GM12878 (cell line): Measurements from ENCODE around the gene TFF1. TPM values are rescaled to one million over a fixed set of nuclear protein-coding genes. Genes with fewer than 3 reads are reported as not detected.

Experiments used
- BCLAF1 ChIP-seq: fragments of 450-650 bp; IDR thresholded peaks from 2 replicates; pipeline ENCODE4 v1.6.1; 2017; ENCODE audit warnings: antibody characterized with exemption, mild to moderate bottlenecking, moderate library complexity
- CBX3 ChIP-seq: fragments of 200-600 bp; sonication (generic); IDR thresholded peaks from 2 replicates; pipeline ENCODE4 v1.6.1; 2016; ENCODE audit warnings: low read depth, borderline replicate concordance
- CHD4 ChIP-seq: fragments of 200-600 bp; sonication (generic); IDR thresholded peaks from 2 replicates; pipeline ENCODE4 v1.6.1; 2016; ENCODE audit warnings: mild to moderate bottlenecking
- FOS ChIP-seq: IDR thresholded peaks from 3 replicates; pipeline ENCODE4 v1.6.1; 2011; ENCODE audit warnings: borderline replicate concordance; ENCODE audit not compliant: insufficient read length; ENCODE audit errors: extremely low read depth
- FOXM1 ChIP-seq: IDR thresholded peaks from 2 replicates; pipeline ENCODE4 v1.6.1; 2012; ENCODE audit warnings: low read depth, mild to moderate bottlenecking, inconsistent platforms, low read length, moderate library complexity
- IKZF1 ChIP-seq: fragments of 450-650 bp; conservative IDR thresholded peaks from 2 replicates; pipeline ENCODE4 v1.6.1; 2017; ENCODE audit warnings: antibody characterized with exemption, mild to moderate bottlenecking
- JUNB ChIP-seq: IDR thresholded peaks from 2 replicates; pipeline ENCODE4 v1.6.1; 2016; ENCODE audit warnings: antibody characterized with exemption, mild to moderate bottlenecking
- KDM1A ChIP-seq: fragments of 200-600 bp; sonication (generic); IDR thresholded peaks from 2 replicates; pipeline ENCODE4 v1.6.1; 2016; ENCODE audit warnings: borderline replicate concordance
- MTA2 ChIP-seq: fragments of 450-650 bp; IDR thresholded peaks from 2 replicates; pipeline ENCODE4 v1.6.1; 2016; ENCODE audit warnings: low read depth, mild to moderate bottlenecking, moderate library complexity
- NR2C1 ChIP-seq: fragments of 450-650 bp; IDR thresholded peaks from 2 replicates; pipeline ENCODE4 v1.6.1; 2017; ENCODE audit warnings: antibody characterized with exemption, mild to moderate bottlenecking, moderate library complexity
- PRDM15 ChIP-seq: fragments of 450-650 bp; formaldehyde crosslinking; IDR thresholded peaks from 2 replicates; pipeline ENCODE4 v1.4.0; 2020; ENCODE audit warnings: mild to moderate bottlenecking, moderate library complexity
- RELB ChIP-seq: fragments of 450-650 bp; IDR thresholded peaks from 2 replicates; pipeline ENCODE4 v1.6.1; 2017; ENCODE audit warnings: low read depth, mild to moderate bottlenecking, moderate library complexity
- RFX5 ChIP-seq: IDR thresholded peaks from 2 replicates; pipeline ENCODE4 v1.6.1; 2011; ENCODE audit warnings: low read depth, low read length, improper control_type of control experiment
- SP1 ChIP-seq: IDR thresholded peaks from one replicate; pipeline ENCODE4 v1.6.1; 2011; ENCODE audit warnings: low read depth, low read length
- SREBF1 ChIP-seq: IDR thresholded peaks from 2 replicates; pipeline ENCODE4 v1.6.1; 2012; ENCODE audit warnings: mild to moderate bottlenecking, low read length
- TCF3 ChIP-seq: IDR thresholded peaks from 2 replicates; pipeline ENCODE4 v1.6.1; 2012; ENCODE audit warnings: low read depth, mild to moderate bottlenecking, low read length, borderline replicate concordance; ENCODE audit not compliant: insufficient read depth
- YY1 ChIP-seq: IDR thresholded peaks from 2 replicates; pipeline ENCODE4 v1.6.1; 2011; ENCODE audit warnings: low read depth, mild to moderate bottlenecking, low read length
- ZNF592 ChIP-seq: fragments of 450-650 bp; IDR thresholded peaks from 2 replicates; pipeline ENCODE4 v1.6.1; 2017; ENCODE audit warnings: mild to moderate bottlenecking, moderate library complexity
- polyA plus RNA-seq, 11 experiments: library from polyadenylated mRNA; depleted of rRNA in 4 of 11; unstranded in 6 of 11; stranded (reverse) in 5 of 11; fragments of >200 nt; fragmentation: Nextera tagmentation in 4 of 11; fragmentation: Illumina TruSeq in 1 of 11; extraction: Ambion mirVana in 4 of 11; extraction: Trizol in 1 of 11; gene quantifications; 1 replicate in 1 of 11; 2 replicates in 10 of 11; pipeline versions ENCODE4 v1.2.1 to v1.2.3, GENCODE V29; 2011 to 2016; ENCODE audit warnings: inconsistent platforms in 2 of 11, missing spikeins in 2 of 11, low read depth in 1 of 11
- total RNA-seq, 4 experiments: library from RNA; depleted of rRNA in 3 of 4; stranded (reverse); fragments of >200 nt in 3 of 4; fragmentation: Illumina TruSeq in 1 of 4; extraction: Trizol in 1 of 4; gene quantifications; 2 replicates each; pipeline versions ENCODE4 v1.2.1 to v1.2.3, GENCODE V29; 2013 to 2021

The TFF1 gene
- total and polyA plus RNA-seq, 10 of the 15 experiments (the other 5 are each of a cell fraction or from before 2014, with no cell fraction given), result 0.13 TPM; not detected in 9

- TF ChIP-seq FOXM1 (peak; percentile 58; the same call in 1 of the 2 replicates), IKZF1 (no peak; the same call in 1 of the 2 replicates), RFX5 (no peak), SREBF1 (no peak), SP1 (no peak), YY1 (no peak), CBX3 (no peak), TCF3 (no peak), BCLAF1 (no peak), PRDM15 (CRISPR knock-in tag) (no peak), NR2C1 (no peak), CHD4 (no peak), FOS (peak; percentile 2), JUNB (peak; percentile 23; the same call in 1 of the 2 replicates), MTA2 (peak; percentile 65; the same call in 1 of the 2 replicates), RELB (peak; percentile 53; the same call in 1 of the 2 replicates), KDM1A (no peak), ZNF592 (0 out of 2 replicates have a peak, but pooled peaks have one; percentile 14)
These were observed 34.2 kb upstream of the TFF1 start (continued) for GRCh38 chr21:42400525-42400924.
